HL-60 (cell line): Measurements from ENCODE around the gene TNFSF13.

ENCODE experiments used
- DNase-seq, 2 experiments: peaks; one replicate each; pipeline ENCODE4 v3.0.0-alpha.2; 2010 to 2020; ENCODE audit warnings: low read depth in 1 of 2, low spot score in 1 of 2
- H3K27ac ChIP-seq: fragments of 250-450 bp; sonication (Bioruptor Pico); replicated peaks from 2 replicates; pipeline ENCODE4 v1.5.1; 2020; ENCODE audit warnings: mild to moderate bottlenecking, moderate library complexity
- H3K27me3 ChIP-seq: fragments of 250-450 bp; sonication (Bioruptor Pico); 2 replicates; pipeline ENCODE4 v1.5.1; 2021; ENCODE audit warnings: mild to moderate bottlenecking, moderate library complexity; ENCODE audit not compliant: insufficient read depth, poor library complexity, severe bottlenecking
- H3K4me3 ChIP-seq: replicated peaks from 2 replicates; pipeline ENCODE4 v1.5.1; 2011; ENCODE audit warnings: mild to moderate bottlenecking, control low read depth, low read length; ENCODE audit not compliant: insufficient read depth
- CTCF ChIP-seq: IDR thresholded peaks from one replicate; pipeline ENCODE4 v1.5.1; 2011; ENCODE audit warnings: low read length, control low read depth, inconsistent platforms; ENCODE audit not compliant: insufficient read depth
- GABPA ChIP-seq: IDR thresholded peaks from 2 replicates; pipeline ENCODE4 v1.6.1; 2012; ENCODE audit warnings: low read depth
- POLR2AphosphoS5 ChIP-seq: IDR thresholded peaks from 2 replicates; pipeline ENCODE4 v1.6.1; 2012; ENCODE audit warnings: low read depth
- REST ChIP-seq: IDR thresholded peaks from 2 replicates; pipeline ENCODE4 v1.6.1; 2012; ENCODE audit warnings: low read depth; ENCODE audit not compliant: insufficient replicate concordance
- SPI1 ChIP-seq: IDR thresholded peaks from 2 replicates; pipeline ENCODE4 v1.6.1; 2012; ENCODE audit warnings: low read depth, mild to moderate bottlenecking, borderline replicate concordance
- long read RNA-seq: library from polyadenylated mRNA; unstranded; transcript quantifications from one replicate; pipeline ENCODE4 v2.0.0, GENCODE V29; 2020

Gene TNFSF13, protein sequence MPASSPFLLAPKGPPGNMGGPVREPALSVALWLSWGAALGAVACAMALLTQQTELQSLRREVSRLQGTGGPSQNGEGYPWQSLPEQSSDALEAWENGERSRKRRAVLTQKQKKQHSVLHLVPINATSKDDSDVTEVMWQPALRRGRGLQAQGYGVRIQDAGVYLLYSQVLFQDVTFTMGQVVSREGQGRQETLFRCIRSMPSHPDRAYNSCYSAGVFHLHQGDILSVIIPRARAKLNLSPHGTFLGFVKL
- long read RNA-seq, transcript TNFSF13-201 (6 exons, 1,971 nt): major isoform, 5 of 20 reads
- long read RNA-seq, partial matches to known transcripts: 0 of 20 reads
- long read RNA-seq, other reads (novel, unspliced or antisense): 14 of 20 reads

DNA sequence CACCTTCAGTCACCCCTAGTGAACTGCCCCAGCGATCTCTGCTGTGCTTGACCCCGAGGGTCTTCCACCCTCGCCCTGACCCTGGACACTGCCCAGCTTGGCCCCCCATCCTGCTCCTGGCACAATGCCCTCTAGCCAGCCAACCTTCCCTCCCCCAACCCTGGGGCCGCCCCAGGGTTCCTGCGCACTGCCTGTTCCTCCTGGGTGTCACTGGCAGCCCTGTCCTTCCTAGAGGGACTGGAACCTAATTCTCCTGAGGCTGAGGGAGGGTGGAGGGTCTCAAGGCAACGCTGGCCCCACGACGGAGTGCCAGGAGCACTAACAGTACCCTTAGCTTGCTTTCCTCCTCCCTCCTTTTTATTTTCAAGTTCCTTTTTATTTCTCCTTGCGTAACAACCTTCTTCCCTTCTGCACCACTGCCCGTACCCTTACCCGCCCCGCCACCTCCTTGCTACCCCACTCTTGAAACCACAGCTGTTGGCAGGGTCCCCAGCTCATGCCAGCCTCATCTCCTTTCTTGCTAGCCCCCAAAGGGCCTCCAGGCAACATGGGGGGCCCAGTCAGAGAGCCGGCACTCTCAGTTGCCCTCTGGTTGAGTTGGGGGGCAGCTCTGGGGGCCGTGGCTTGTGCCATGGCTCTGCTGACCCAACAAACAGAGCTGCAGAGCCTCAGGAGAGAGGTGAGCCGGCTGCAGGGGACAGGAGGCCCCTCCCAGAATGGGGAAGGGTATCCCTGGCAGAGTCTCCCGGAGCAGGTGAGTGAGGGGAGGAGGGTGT, at the start of gene TNFSF13:
TNFSF13 (plus strand) TSS at position 207 of the 776 bp plus-strand sequence; CDS start at position 497, 290 bp downstream.
- Histone ChIP-seq H3K27ac (peak within 1 kb of the TSS; percentile 94), H3K4me3 (peak within 1 kb of the TSS; percentile 59), H3K27me3 (no peaks in the 10 kb centered on the region)
- TF ChIP-seq POLR2AphosphoS5 (peak; percentile 33; the same call in 1 of the 2 replicates), CTCF (no peak), SPI1 (peak; percentile 31; the same call in 1 of the 2 replicates)
- DNase-seq: peak in 1 of 2 experiments; percentile 69

DNA sequence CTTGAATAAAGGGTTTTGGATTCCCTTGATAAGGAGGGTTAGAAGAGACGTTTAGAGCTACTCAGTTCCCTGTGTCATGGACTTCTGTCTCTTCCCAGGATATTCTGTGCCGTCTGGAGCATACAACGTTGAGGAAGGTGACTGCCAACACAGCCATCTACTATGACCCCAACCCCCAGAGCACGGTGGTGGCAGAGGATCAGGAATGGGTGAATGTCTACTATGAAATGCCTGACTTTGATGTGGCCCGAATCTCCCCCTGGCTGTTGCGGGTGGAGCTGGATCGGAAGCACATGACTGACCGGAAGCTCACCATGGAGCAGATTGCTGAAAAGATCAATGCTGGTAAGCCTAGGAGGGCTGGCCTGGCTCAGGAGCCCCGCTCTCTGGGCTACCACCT, 49.7 kb upstream of the TNFSF13 start:
- TF ChIP-seq POLR2AphosphoS5: no peak
- TF ChIP-seq SPI1: no peak
- no peak for TF ChIP-seq GABPA
- no peak for TF ChIP-seq REST
- TF ChIP-seq CTCF: no peak
- no peak for DNase-seq
- no peak overlapping the region for H3K27ac ChIP-seq

DNA sequence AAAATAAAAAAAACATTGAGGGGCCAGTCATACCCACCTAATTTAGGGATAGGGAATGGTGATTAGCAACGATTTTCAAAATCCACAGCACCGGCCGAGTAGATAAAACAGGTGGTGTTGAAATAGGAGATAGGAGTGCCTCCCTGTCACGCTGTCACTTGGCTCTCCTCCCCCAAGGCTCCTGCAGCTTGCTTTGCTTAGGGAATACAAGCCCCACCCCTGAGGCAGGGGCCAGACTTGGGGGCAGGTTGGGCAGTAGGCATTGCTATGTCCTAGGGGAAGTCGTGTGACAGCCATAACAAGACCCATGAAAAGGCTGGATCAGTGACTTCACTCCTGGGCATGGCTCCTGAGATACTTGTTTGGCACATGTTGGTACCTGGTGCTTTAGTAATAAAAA, 48.6 kb upstream of the TNFSF13 start:
- no peak for DNase-seq
- Histone ChIP-seq H3K27ac (no peak overlapping the region), H3K4me3 (no peak overlapping the region), H3K27me3 (no peaks in the 10 kb centered on the region)
- no peak for TF ChIP-seq GABPA
- TF ChIP-seq POLR2AphosphoS5: no peak
- TF ChIP-seq SPI1: no peak
- TF ChIP-seq REST: no peak
- no peak for TF ChIP-seq CTCF

More for the DNA sequence above, 49.7 kb upstream of the TNFSF13 start:
- Histone ChIP-seq H3K27me3 (no peaks in the 10 kb centered on the region), H3K4me3 (no peak overlapping the region)
